ENCODE results near the gene TMEM269.

DNA sequence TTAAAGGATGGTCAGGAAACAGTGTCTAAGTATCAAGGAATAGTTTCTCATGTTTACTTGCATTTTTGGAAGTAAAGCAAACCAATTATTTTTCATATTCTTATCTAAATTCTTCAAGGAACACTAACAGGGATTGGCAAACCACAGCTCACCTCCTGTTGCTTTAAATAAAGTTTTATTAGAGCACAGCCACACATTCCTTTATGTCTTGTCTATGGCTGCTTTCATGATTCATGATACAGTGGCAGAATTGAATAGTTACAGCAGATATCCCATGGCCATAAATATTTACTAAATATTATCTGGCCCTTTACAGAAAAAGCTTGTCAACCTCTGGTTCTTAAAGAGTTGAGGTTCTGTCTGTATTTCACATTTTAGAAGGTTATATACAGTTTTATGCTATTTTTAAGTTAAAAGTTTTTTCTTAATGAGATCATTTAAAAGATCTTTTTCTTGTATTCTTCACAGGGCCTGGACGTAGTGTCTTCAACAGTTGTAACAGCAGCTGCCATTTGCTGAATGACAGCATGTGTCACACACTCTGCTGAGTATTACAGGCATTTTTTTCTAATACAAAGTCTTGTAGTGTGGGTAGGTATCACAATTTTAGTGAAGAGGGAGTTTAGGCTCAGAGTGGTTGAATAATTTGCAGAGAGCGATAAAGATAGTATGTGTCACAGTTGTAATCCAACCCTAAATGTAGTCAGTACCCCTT lies 64.2 kb downstream of the TMEM269 start:
- no peak for TF ChIP-seq POLR2A (IDR thresholded peaks at IDR 0.05; ENCODE audit: low read depth, low read length)
- TF ChIP-seq POLR2AphosphoS5 (IDR thresholded peaks at IDR 0.05; ENCODE audit: low read depth, low read length): no peak
- TF ChIP-seq SPI1 (IDR thresholded peaks at IDR 0.05; ENCODE audit: low read depth, low read length): no peak
